Measurements from ENCODE around the gene RHOB. TPM values are rescaled to one million over a fixed set of nuclear protein-coding genes. Genes with fewer than 3 reads are reported as not detected.
A peak's percentile ranks its signal among the peaks of the same experiment; 100 is the strongest.

RHOB gene
- polyA plus RNA-seq, 3 donors: 43.3 to 602 (median 66.3) TPM

DNA sequence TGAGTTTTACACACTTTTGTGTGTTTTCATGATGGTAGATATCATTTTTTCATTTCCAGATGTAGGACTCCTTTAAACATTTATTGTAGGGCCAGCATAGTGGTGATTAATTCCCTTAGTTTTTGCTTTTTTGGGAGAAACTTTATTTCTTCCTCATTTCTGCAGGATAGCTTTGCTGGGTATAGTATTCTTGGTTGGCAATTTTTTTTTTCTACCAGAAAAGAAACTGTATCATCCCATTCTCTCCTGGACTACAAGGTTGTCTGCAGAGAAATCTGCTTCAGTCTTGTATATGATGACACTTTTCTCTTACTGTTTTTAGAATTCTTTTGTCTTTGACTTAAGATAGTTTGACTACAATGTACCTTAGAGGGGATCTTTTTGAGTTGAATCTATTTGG lies 37.8 kb upstream of the RHOB start:
- H3K9me3 Mint-ChIP-seq: peaks cover 16 to 38% (median 27%) of the 10 kb centered on the region in 7 donors
- Histone ChIP-seq H4K20me1 (ENCODE audit: insufficient read depth, low read length) (no peaks in the 10 kb centered on the region), H3K4me3 (replicated peaks in 1 of 3; ENCODE audit: low read depth in 2 of 3, low read length in 3 of 3) (no peak overlapping the region), H3K9me3 (replicated peaks in 1 of 2; ENCODE audit: control insufficient read depth in 1 of 2, insufficient read depth in 1 of 2, low read length in 2 of 2) (peaks cover 15 to 24% of the 10 kb centered on the region in 2 donors), H3K27me3 (ENCODE audit: control insufficient read depth in 2 of 2, insufficient read depth in 2 of 2, low read length in 2 of 2) (no peaks in the 10 kb centered on the region), H3K79me2 (ENCODE audit: insufficient read depth, low read length) (no peaks in the 10 kb centered on the region), H3K36me3 (replicated peaks in 1 of 2; ENCODE audit: control insufficient read depth in 1 of 2, insufficient read depth in 2 of 2, low read length in 2 of 2) (no peaks in the 10 kb centered on the region), H3K27ac (ENCODE audit: low read depth in 1 of 2, low read length in 2 of 2) (no peak overlapping the region), H3K9ac (ENCODE audit: insufficient read depth, low read length, poor library complexity, severe bottlenecking) (no peak overlapping the region), H3K4me2 (replicated peaks; ENCODE audit: extremely low read depth, low read length, poor library complexity, severe bottlenecking) (no peak overlapping the region), H3K4me1 (ENCODE audit: control insufficient read depth in 1 of 2, insufficient read depth in 2 of 2, low read length in 2 of 2) (peaks cover 4 to 10% of the 10 kb centered on the region in 2 donors), H2AFZ (ENCODE audit: insufficient read depth, low read depth, low read length, poor library complexity, severe bottlenecking) (no peak overlapping the region)
- H3K4me3 Mint-ChIP-seq: no peak overlapping the region
- no peak for DNase-seq
- intact Hi-C loops (cut with micrococcal nuclease): no loop called here
- H3K27ac Mint-ChIP-seq: peak overlapping the region in 1 of 7 donors; percentile 23
- H3K27me3 Mint-ChIP-seq (ENCODE audit: low read depth in 3 of 3): peaks cover 0 to 2% (median 0%) of the 10 kb centered on the region in 3 donors
- peaks cover 12% of the 10 kb centered on the region for H3K4me1 Mint-ChIP-seq
- H3K36me3 Mint-ChIP-seq: peaks cover under 1 to 10% of the 10 kb centered on the region in 2 donors
- TF ChIP-seq, protein P1, sequence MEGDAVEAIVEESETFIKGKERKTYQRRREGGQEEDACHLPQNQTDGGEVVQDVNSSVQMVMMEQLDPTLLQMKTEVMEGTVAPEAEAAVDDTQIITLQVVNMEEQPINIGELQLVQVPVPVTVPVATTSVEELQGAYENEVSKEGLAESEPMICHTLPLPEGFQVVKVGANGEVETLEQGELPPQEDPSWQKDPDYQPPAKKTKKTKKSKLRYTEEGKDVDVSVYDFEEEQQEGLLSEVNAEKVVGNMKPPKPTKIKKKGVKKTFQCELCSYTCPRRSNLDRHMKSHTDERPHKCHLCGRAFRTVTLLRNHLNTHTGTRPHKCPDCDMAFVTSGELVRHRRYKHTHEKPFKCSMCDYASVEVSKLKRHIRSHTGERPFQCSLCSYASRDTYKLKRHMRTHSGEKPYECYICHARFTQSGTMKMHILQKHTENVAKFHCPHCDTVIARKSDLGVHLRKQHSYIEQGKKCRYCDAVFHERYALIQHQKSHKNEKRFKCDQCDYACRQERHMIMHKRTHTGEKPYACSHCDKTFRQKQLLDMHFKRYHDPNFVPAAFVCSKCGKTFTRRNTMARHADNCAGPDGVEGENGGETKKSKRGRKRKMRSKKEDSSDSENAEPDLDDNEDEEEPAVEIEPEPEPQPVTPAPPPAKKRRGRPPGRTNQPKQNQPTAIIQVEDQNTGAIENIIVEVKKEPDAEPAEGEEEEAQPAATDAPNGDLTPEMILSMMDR (IDR thresholded peaks at IDR 0.05): no peak

DNA sequence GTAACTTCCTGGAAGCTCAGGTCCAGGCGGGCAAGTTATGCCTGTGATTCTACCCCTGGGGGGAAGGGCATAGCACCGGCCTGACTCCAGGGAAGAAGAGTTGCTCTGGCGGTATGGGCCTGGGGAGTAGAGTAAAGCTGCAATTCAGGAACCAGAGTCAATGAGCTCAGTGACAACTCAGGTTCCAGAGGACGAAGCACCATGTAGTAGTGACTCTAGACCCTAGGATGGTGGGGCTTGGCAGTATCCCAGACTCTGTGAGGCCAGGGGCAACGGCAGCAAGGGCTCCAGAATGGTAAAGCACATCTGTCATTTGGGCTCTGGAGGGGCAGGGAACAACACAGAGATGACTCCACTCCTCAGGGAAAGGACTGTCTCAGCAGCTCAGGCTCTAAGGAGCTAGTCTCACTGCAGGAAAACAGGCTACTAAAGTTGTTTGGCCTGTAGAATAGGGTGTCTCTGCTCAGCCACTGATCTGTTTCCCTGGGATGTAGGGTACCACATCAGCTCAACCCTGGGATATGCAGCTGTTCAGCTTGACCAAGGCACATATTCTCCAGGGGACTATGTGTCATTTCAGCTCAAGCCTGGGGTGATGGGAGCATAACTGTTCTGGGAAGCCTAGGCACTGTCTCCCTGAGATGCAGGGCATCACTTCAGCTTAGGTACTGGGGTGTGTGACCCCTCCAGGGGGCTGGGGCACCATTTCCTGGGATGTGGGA lies 36.2 kb upstream of the RHOB start:
- Mint-ChIP-seq H3K27me3 (ENCODE audit: low read depth in 3 of 3) (peaks cover 0 to 4% (median 0%) of the 10 kb centered on the region in 3 donors), H3K9me3 (peaks cover 19 to 45% (median 28%) of the 10 kb centered on the region in 7 donors), H3K27ac (no peak overlapping the region), H3K4me1 (peaks cover 20% of the 10 kb centered on the region), H3K4me3 (no peak overlapping the region), H3K36me3 (peaks cover 4 to 10% of the 10 kb centered on the region in 2 donors)
- Histone ChIP-seq H3K27me3 (ENCODE audit: control insufficient read depth in 2 of 2, insufficient read depth in 2 of 2, low read length in 2 of 2) (no peaks in the 10 kb centered on the region), H4K20me1 (ENCODE audit: insufficient read depth, low read length) (no peaks in the 10 kb centered on the region), H3K36me3 (replicated peaks in 1 of 2; ENCODE audit: control insufficient read depth in 1 of 2, insufficient read depth in 2 of 2, low read length in 2 of 2) (no peaks in the 10 kb centered on the region), H2AFZ (ENCODE audit: insufficient read depth, low read depth, low read length, poor library complexity, severe bottlenecking) (no peak overlapping the region), H3K27ac (ENCODE audit: low read depth in 1 of 2, low read length in 2 of 2) (no peak overlapping the region), H3K9ac (ENCODE audit: insufficient read depth, low read length, poor library complexity, severe bottlenecking) (no peak overlapping the region), H3K79me2 (ENCODE audit: insufficient read depth, low read length) (no peaks in the 10 kb centered on the region), H3K4me1 (ENCODE audit: control insufficient read depth in 1 of 2, insufficient read depth in 2 of 2, low read length in 2 of 2) (peaks cover 8 to 13% of the 10 kb centered on the region in 2 donors), H3K4me3 (replicated peaks in 1 of 3; ENCODE audit: low read depth in 2 of 3, low read length in 3 of 3) (no peak overlapping the region), H3K9me3 (replicated peaks in 1 of 2; ENCODE audit: control insufficient read depth in 1 of 2, insufficient read depth in 1 of 2, low read length in 2 of 2) (peaks cover 18 to 24% of the 10 kb centered on the region in 2 donors), H3K4me2 (replicated peaks; ENCODE audit: extremely low read depth, low read length, poor library complexity, severe bottlenecking) (no peak overlapping the region)
- intact Hi-C loops (cut with micrococcal nuclease): loop anchor here (5.0 kb wide), 1 partner anchor 37 kb away; the partner anchor contains the start of gene RHOB (in 2 of the 2)
- DNase-seq: no peak
- TF ChIP-seq, protein P1 (IDR thresholded peaks at IDR 0.05): no peak
- WGBS (ENCODE audit: insufficient coverage): 96% methylated on average over 3 of the region's 5 CpGs
